DOHH2 (cell line): ENCODE data around the gene INO80.

Source experiments
- EZH2phosphoT487 ChIP-seq: fragments of 200-600 bp; sonication (generic); IDR thresholded peaks from 2 replicates; pipeline ENCODE4 v1.6.1; 2017; ENCODE audit warnings: borderline replicate concordance, mild to moderate bottlenecking, antibody characterized with exemption, low read length, moderate library complexity, mixed read lengths
- TF ChIP-seq, protein P1 (sequence below): fragments of 200-600 bp; sonication (generic); IDR thresholded peaks from one replicate; pipeline ENCODE4 v1.5.1; 2014; ENCODE audit warnings: antibody characterized with exemption, mild to moderate bottlenecking, low read depth, low read length; ENCODE audit not compliant: poor library complexity, severe bottlenecking

DNA sequence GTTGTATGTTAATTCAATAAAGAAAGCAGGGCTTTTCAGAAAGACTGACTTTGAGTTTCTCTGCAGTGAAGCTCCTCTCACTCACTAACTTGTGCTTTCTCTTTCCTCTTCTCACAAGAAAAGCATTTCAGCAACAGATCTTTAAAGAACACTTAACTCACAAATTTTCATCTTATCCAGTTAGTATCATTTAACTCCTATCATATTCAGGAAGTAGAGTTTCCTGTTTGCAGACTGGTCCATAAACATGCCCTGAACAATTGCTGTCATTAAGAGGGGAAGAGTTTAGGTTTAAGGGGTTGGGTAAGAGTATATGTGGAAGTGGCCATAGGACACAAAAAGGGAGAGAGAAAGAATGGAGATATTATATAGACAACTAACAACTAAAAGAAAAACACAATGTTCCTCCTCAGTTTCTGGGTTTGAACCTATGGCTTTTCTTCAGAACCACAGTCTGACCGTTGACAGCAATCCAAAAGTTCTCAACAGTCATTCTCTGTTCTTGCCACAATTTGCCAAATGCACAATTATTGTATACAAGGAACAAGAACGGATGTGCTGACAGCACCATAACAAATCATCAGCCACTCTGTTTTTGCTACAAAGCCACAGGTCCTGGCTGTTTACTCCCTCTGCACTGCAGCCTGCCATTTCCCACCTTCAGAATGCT, 98.9 kb downstream of the INO80 start:
- TF ChIP-seq, protein P1, sequence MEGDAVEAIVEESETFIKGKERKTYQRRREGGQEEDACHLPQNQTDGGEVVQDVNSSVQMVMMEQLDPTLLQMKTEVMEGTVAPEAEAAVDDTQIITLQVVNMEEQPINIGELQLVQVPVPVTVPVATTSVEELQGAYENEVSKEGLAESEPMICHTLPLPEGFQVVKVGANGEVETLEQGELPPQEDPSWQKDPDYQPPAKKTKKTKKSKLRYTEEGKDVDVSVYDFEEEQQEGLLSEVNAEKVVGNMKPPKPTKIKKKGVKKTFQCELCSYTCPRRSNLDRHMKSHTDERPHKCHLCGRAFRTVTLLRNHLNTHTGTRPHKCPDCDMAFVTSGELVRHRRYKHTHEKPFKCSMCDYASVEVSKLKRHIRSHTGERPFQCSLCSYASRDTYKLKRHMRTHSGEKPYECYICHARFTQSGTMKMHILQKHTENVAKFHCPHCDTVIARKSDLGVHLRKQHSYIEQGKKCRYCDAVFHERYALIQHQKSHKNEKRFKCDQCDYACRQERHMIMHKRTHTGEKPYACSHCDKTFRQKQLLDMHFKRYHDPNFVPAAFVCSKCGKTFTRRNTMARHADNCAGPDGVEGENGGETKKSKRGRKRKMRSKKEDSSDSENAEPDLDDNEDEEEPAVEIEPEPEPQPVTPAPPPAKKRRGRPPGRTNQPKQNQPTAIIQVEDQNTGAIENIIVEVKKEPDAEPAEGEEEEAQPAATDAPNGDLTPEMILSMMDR, result no peak
- no peak for TF ChIP-seq EZH2phosphoT487
